Measurements from ENCODE around the gene PCK2.
A peak's percentile ranks its signal among the peaks of the same experiment; 100 is the strongest.

PCK2 gene

GRCh38 chr14:24114532-24115421 is 20.7 kb downstream of the PCK2 start, which contains the start of the genes DCAF11 and NRL (continued):
- TF ChIP-seq ZNF776 (tag by site-specific recombination; IDR thresholded peaks at IDR 0.05; ENCODE audit: borderline replicate concordance) = no peak
- peak; percentile 49; the same call in 1 of the 2 replicates for TF ChIP-seq OSR2 (tag by site-specific recombination; IDR thresholded peaks at IDR 0.05)
- TF ChIP-seq KLF17 (tag by site-specific recombination; IDR thresholded peaks at IDR 0.05) = peak; percentile 48; the same call in 1 of the 2 replicates
- no peak for TF ChIP-seq ZNF645 (tag by site-specific recombination; IDR thresholded peaks at IDR 0.05)
- peak; percentile 99 for TF ChIP-seq GLIS2 (tag by site-specific recombination; IDR thresholded peaks at IDR 0.05)
- peak; percentile 59; the same call in 1 of the 2 replicates for TF ChIP-seq INSM2 (tag by site-specific recombination; IDR thresholded peaks at IDR 0.05)
- peak; percentile 93 for TF ChIP-seq ZEB2 (tag by site-specific recombination; IDR thresholded peaks at IDR 0.05)
- peak; percentile 99 for TF ChIP-seq ZNF18 (tag by site-specific recombination; IDR thresholded peaks at IDR 0.05)
- TF ChIP-seq PRDM1 (tag by site-specific recombination; IDR thresholded peaks at IDR 0.05) = peak; percentile 95
- no peak for TF ChIP-seq BCL6B (tag by site-specific recombination; IDR thresholded peaks at IDR 0.05)
- peak; percentile 33 for TF ChIP-seq ZBTB8A (tag by site-specific recombination; IDR thresholded peaks at IDR 0.05)
- TF ChIP-seq ZNF664 (tag by site-specific recombination; IDR thresholded peaks at IDR 0.05) = peak; percentile 94
- TF ChIP-seq ZNF341 (tag by site-specific recombination; IDR thresholded peaks at IDR 0.05; ENCODE audit: low read depth) = peak; percentile 100
- no peak for TF ChIP-seq YY2 (tag by site-specific recombination; IDR thresholded peaks at IDR 0.05)
- TF ChIP-seq ZBTB1 (tag by site-specific recombination; IDR thresholded peaks at IDR 0.05) = peak; percentile 99
- TF ChIP-seq ZNF830 (tag by site-specific recombination; IDR thresholded peaks at IDR 0.05; ENCODE audit: low read depth) = no peak
- no peak for TF ChIP-seq ZNF112 (tag by site-specific recombination; IDR thresholded peaks at IDR 0.05)
- peak; percentile 92 for TF ChIP-seq SP2 (tag by site-specific recombination; IDR thresholded peaks at IDR 0.05)
- no peak for TF ChIP-seq ZFP37 (tag by site-specific recombination; IDR thresholded peaks at IDR 0.05)
- TF ChIP-seq ZSCAN4 (tag by site-specific recombination; IDR thresholded peaks at IDR 0.05) = peak; percentile 44
- peak; percentile 75 for TF ChIP-seq FEZF1 (tag by site-specific recombination; IDR thresholded peaks at IDR 0.05)
- peak; percentile 96 for TF ChIP-seq KLF8 (tag by site-specific recombination; IDR thresholded peaks at IDR 0.05)
- no peak for TF ChIP-seq ZNF354C (tag by site-specific recombination; IDR thresholded peaks at IDR 0.05; ENCODE audit: borderline replicate concordance, low read depth)
- peak; percentile 97 for TF ChIP-seq ZBTB21 (tag by site-specific recombination; IDR thresholded peaks at IDR 0.05)
- no peak for TF ChIP-seq ZNF211 (tag by site-specific recombination; IDR thresholded peaks at IDR 0.05; ENCODE audit: low read depth)
- TF ChIP-seq SP3 (tag by site-specific recombination; IDR thresholded peaks at IDR 0.05) = peak; percentile 100
- no peak for TF ChIP-seq ZNF362 (tag by site-specific recombination; IDR thresholded peaks at IDR 0.05)

Measured in HEK293 (cell line).